Muscle of back (tissue), 13 donors: Measurements from ENCODE around the gene SLC35A2. TPM values are rescaled to one million over a fixed set of nuclear protein-coding genes. Genes with fewer than 3 reads are reported as not detected.

Experiments used
- DNase-seq, 3 donors: peaks; one replicate each; pipeline versions ENCODE4 v3.0.0 to v3.0.0-alpha.2; 2013
- long read RNA-seq, 9 donors: transcript quantifications; one replicate each; lab custom pipeline, GENCODE V29; 2026
- polyA plus RNA-seq, 10 donors: library from polyadenylated mRNA; unstranded; fragments of 120-200 nt; gene quantifications; one replicate each; pipeline ENCODE4 v1.2.1, GENCODE V29; 2013; ENCODE audit not compliant: insufficient read length in 10 of 10

SLC35A2 gene
- 10 to 100 TPM; 12.9 to 20.8 (median 16.2) TPM for polyA plus RNA-seq
- long read RNA-seq, donor 1, partial matches to known transcripts = 0 of 4 reads
- long read RNA-seq, donor 1, other reads (novel, unspliced or antisense) = 0 of 4 reads
- long read RNA-seq, donor 2, partial matches to known transcripts = 0 of 2 reads
- long read RNA-seq, donor 2, other reads (novel, unspliced or antisense) = 0 of 2 reads
- long read RNA-seq, donor 3 = 0 reads
- long read RNA-seq, donor 4 = 0 reads
- long read RNA-seq, donor 5, partial matches to known transcripts = 0 of 4 reads
- long read RNA-seq, donor 5, other reads (novel, unspliced or antisense) = 0 of 4 reads
- long read RNA-seq, donor 6, partial matches to known transcripts = 0 of 5 reads
- long read RNA-seq, donor 6, other reads (novel, unspliced or antisense) = 0 of 5 reads
- long read RNA-seq, donor 7, partial matches to known transcripts = 0 of 4 reads
- long read RNA-seq, donor 7, other reads (novel, unspliced or antisense) = 0 of 4 reads
- long read RNA-seq, donor 8, partial matches to known transcripts = 0 of 5 reads
- long read RNA-seq, donor 8, other reads (novel, unspliced or antisense) = 0 of 5 reads
- long read RNA-seq, donor 9, partial matches to known transcripts = 0 of 1 reads
- long read RNA-seq, donor 9, other reads (novel, unspliced or antisense) = 0 of 1 reads

- DNase-seq = peak; percentile 61 to 89 (median 82)
Observed at GRCh38 chrX:48911412-48912182, at the start of gene SLC35A2. Gene SLC35A2, minus strand, starts transcription at chrX:48911646. Its CDS starts 10 bp downstream, at chrX:48911636.

- no peak for DNase-seq
Observed at GRCh38 chrX:48960291-48960690, 48.8 kb upstream of the SLC35A2 start.

- DNase-seq = peak; percentile 33 to 76 (median 38)
Observed at GRCh38 chrX:48958635-48959094, 47.2 kb upstream of the SLC35A2 start.

- peak; percentile 95 to 98 (median 98) for DNase-seq
Observed at GRCh38 chrX:48957827-48958634, 46.6 kb upstream of the SLC35A2 start.

GRCh38 chrX:48957477-48957826 is 46.0 kb upstream of the SLC35A2 start, which contains the start of gene OTUD5:
Gene OTUD5, minus strand, starts transcription at chrX:48957607. Its CDS starts 37 bp downstream, at chrX:48957570.
- peak in 2 of 3 donors; percentile 52 to 69 for DNase-seq

GRCh38 chrX:48956728-48957414 is 45.4 kb upstream of the SLC35A2 start:
- no peak for DNase-seq

GRCh38 chrX:48948589-48948988 is 37.1 kb upstream of the SLC35A2 start:
- no peak for DNase-seq

- peak; percentile 7 to 59 (median 40) for DNase-seq
Observed at GRCh38 chrX:48945517-48946348, 34.3 kb upstream of the SLC35A2 start.

- no peak for DNase-seq
Observed at GRCh38 chrX:48942895-48943294, 31.4 kb upstream of the SLC35A2 start.

GRCh38 chrX:48940404-48940955 is 29.0 kb upstream of the SLC35A2 start:
- no peak for DNase-seq

- DNase-seq = no peak
Observed at GRCh38 chrX:48939524-48940228, 28.2 kb upstream of the SLC35A2 start.

- no peak for DNase-seq
Observed at GRCh38 chrX:48938721-48939425, 27.4 kb upstream of the SLC35A2 start.

GRCh38 chrX:48937054-48937907 is 25.8 kb upstream of the SLC35A2 start:
- DNase-seq = no peak

GRCh38 chrX:48936429-48937053 is 25.1 kb upstream of the SLC35A2 start:
- no peak for DNase-seq

GRCh38 chrX:48935301-48935670 is 23.8 kb upstream of the SLC35A2 start:
- no peak for DNase-seq

GRCh38 chrX:48934581-48935300 is 23.3 kb upstream of the SLC35A2 start:
- no peak for DNase-seq
